H1 (cell line): Measurements from ENCODE around the gene MEI1. TPM values are rescaled to one million over a fixed set of nuclear protein-coding genes. Genes with fewer than 3 reads are reported as not detected.

Source experiments
- HDAC2 ChIP-seq, 2 experiments: fragments of 300-600 bp in 1 of 2; sonication (generic) in 1 of 2; IDR thresholded peaks; 2 replicates each; pipeline ENCODE4 v1.6.1; 2011 to 2012; ENCODE audit warnings: low read depth in 2 of 2, low read length in 2 of 2, mild to moderate bottlenecking in 2 of 2, moderate library complexity in 2 of 2, borderline replicate concordance in 1 of 2, inconsistent platforms in 1 of 2
- polyA plus RNA-seq, 7 experiments: library from polyadenylated mRNA; depleted of rRNA in 3 of 7; stranded (reverse) in 5 of 7; unstranded in 2 of 7; fragments of >200 nt in 5 of 7; fragments of 200-250 nt in 2 of 7; gene quantifications; 1 replicate in 5 of 7; 2 replicates in 1 of 7; 4 replicates in 1 of 7; pipeline versions ENCODE4 v1.2.1 to v1.2.3, GENCODE V29; 2011 to 2013; ENCODE audit warnings: missing spikeins in 2 of 7, mixed read lengths in 2 of 7
- total RNA-seq: library from RNA; stranded (reverse); fragmentation: NEBNext Ultra II Directional; extraction: Animal tissue kit (Norgen Biotek cat#: 25700); gene quantifications from 2 replicates; pipeline ENCODE4 v1.2.1, GENCODE V29; 2021

MEI1 gene
- total and polyA plus RNA-seq, 2 of the 8 experiments (the other 6 are each of a cell fraction or from before 2014, with no cell fraction given) = 0.27 to 0.54 TPM

DNA sequence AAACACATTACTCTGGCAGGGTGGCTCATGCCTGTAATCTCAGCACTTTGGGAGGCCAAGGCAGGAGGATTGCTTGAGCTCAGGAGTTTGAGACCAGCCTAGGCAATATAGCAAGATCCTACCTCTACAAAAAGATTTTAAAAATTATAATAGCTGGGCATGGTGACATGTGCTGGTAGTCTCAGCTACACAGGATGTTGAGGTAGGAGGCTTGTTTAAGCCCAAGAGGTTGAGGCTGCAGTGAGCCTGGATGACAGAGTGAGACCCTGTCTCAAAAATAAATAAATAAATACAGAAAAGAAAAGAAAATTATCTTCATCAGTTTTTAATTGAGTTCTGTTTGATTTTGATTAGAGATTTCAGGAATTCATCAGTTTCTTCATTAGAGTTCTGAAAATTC lies 106.3 kb downstream of the MEI1 start (continued):
- no peak for TF ChIP-seq HDAC2 (IDR thresholded peaks at IDR 0.05; ENCODE audit: borderline replicate concordance in 1 of 2, low read depth in 2 of 2, low read length in 2 of 2)
